ENCODE results near the gene CUL2. TPM values are rescaled to one million over a fixed set of nuclear protein-coding genes. Genes with fewer than 3 reads are reported as not detected.
"Not testable (repeated sequence)": the region's sequence is repeated elsewhere in the genome, so short reads cannot be mapped to it uniquely, and the experiment has no call there.

The CUL2 gene
- total and polyA plus RNA-seq, 2 donors (not counting 1 experiment from before 2014, with no cell fraction given), result 7.3 to 36.9 TPM

DNA sequence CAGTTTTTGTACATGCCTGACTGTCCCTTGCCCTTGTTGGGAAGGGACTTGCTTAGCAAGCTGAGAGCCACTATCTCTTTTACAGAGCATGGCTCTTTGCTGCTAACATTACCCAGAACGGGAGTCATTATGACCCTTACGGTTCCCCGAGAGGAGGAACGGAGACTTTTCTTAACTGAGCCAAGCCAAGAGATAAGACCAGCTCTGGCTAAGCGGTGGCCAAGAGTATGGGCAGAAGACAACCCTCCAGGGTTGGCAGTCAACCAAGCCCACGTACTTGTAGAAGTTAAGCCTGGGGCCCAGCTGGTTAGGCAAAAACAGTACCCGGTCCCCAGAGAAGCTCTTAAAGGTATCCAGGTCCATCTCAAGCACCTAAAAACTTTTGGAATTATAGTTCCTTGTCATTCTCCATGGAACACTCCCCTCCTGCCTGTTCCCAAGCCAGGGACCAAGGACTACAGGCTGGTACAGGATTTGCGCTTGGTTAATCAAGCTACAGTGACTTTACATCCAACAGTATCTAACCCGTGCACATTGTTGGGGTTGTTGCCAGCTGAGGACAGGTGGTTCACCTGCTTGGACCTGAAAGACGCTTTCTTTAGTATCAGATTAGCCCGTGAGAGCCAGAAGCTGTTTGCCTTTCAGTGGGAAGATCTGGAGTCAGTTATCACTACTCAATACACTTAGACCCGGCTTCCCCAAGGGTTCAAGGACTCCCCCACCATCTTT lies 118.4 kb downstream of the CUL2 start:
- H3K79me2 ChIP-seq (ENCODE audit: control insufficient read depth, insufficient read depth, low read length); H4K20me1 ChIP-seq (ENCODE audit: control insufficient read depth, insufficient read depth, low read length, poor library complexity, severe bottlenecking); H3K4me3 ChIP-seq (ENCODE audit: control extremely low read depth in 1 of 5, extremely low read depth in 1 of 5, insufficient read depth in 1 of 5, low read depth in 2 of 5, low read length in 4 of 5); H3K36me3 ChIP-seq (replicated peaks in 1 of 2; ENCODE audit: control extremely low read depth in 1 of 2, control insufficient read depth in 1 of 2, extremely low read depth in 1 of 2, insufficient read depth in 2 of 2, low read length in 1 of 2); H3K9me3 Mint-ChIP-seq (ENCODE audit: insufficient read depth); H3K4me2 ChIP-seq (replicated peaks; ENCODE audit: low read depth, low read length, poor library complexity, severe bottlenecking); H3K4me3 Mint-ChIP-seq; H3K27me3 Mint-ChIP-seq; H3K4me1 ChIP-seq (ENCODE audit: control insufficient read depth in 2 of 2, insufficient read depth in 2 of 2, low read length in 2 of 2); H3K27ac Mint-ChIP-seq; POLR2A ChIA-PET; H3K27ac ChIP-seq (ENCODE audit: low read length in 2 of 2); H2AFZ ChIP-seq (ENCODE audit: insufficient read depth, low read depth, low read length, poor library complexity, severe bottlenecking); CTCF ChIA-PET; intact Hi-C loops (cut with micrococcal nuclease); DNase-seq; H3K9ac ChIP-seq (ENCODE audit: low read length); H3K27me3 ChIP-seq (replicated peaks in 1 of 4; ENCODE audit: control extremely low read depth in 1 of 4, control insufficient read depth in 3 of 4, insufficient read depth in 4 of 4, low read length in 3 of 4); ATAC-seq (ENCODE audit: low read depth); H3K4me1 Mint-ChIP-seq: not testable (repeated sequence)
- WGBS (ENCODE audit: insufficient coverage), result 84% methylated on average over 8 of the region's 12 CpGs
- H3K9me3 ChIP-seq (ENCODE audit: control extremely low read depth in 1 of 3, control insufficient read depth in 2 of 3, insufficient read depth in 1 of 3, low read length in 2 of 3), result peaks cover 0 to 18% (median 8%) of the 10 kb centered on the region in 3 donors

DNA sequence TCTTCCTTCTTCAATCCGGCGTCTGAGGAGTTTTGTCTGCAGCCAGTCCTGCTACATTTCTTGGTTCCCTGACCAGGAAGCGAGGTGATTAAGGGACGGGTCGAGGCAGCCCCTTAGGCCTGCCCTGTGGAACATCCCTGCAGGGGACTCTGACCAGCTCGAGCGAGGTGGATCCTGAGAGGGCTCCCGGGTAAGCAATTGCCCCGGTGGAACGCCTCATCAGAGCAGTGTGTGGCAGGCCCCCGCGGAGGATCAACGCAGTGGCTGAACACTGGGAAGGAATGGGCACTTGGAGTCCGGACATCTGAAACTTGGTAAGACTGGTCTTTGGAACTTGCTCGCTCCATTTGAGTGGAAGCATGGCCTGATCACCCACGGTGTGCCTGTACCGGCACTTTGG lies 121.0 kb downstream of the CUL2 start:
- Histone ChIP-seq H3K36me3 (replicated peaks in 1 of 2; ENCODE audit: control extremely low read depth in 1 of 2, control insufficient read depth in 1 of 2, extremely low read depth in 1 of 2, insufficient read depth in 2 of 2, low read length in 1 of 2) (no peaks in the 10 kb centered on the region), H3K9me3 (ENCODE audit: control extremely low read depth in 1 of 3, control insufficient read depth in 2 of 3, insufficient read depth in 1 of 3, low read length in 2 of 3) (no peaks in the 10 kb centered on the region), H3K4me1 (ENCODE audit: control insufficient read depth in 2 of 2, insufficient read depth in 2 of 2, low read length in 2 of 2) (no peaks in the 10 kb centered on the region), H2AFZ (ENCODE audit: insufficient read depth, low read depth, low read length, poor library complexity, severe bottlenecking) (no peak overlapping the region), H3K27me3 (replicated peaks in 1 of 4; ENCODE audit: control extremely low read depth in 1 of 4, control insufficient read depth in 3 of 4, insufficient read depth in 4 of 4, low read length in 3 of 4) (no peaks in the 10 kb centered on the region), H3K4me2 (replicated peaks; ENCODE audit: low read depth, low read length, poor library complexity, severe bottlenecking) (no peak overlapping the region), H3K4me3 (ENCODE audit: control extremely low read depth in 1 of 5, extremely low read depth in 1 of 5, insufficient read depth in 1 of 5, low read depth in 2 of 5, low read length in 4 of 5) (no peak overlapping the region), H3K79me2 (ENCODE audit: control insufficient read depth, insufficient read depth, low read length) (no peaks in the 10 kb centered on the region), H4K20me1 (ENCODE audit: control insufficient read depth, insufficient read depth, low read length, poor library complexity, severe bottlenecking) (no peaks in the 10 kb centered on the region), H3K27ac (ENCODE audit: low read length in 2 of 2) (no peak overlapping the region), H3K9ac (ENCODE audit: low read length) (no peak overlapping the region)
- DNase-seq, result no peak
- POLR2A ChIA-PET, result no interaction called here
- H3K27me3 Mint-ChIP-seq, result no peaks in the 10 kb centered on the region
- intact Hi-C loops (cut with micrococcal nuclease), result no loop called here
- H3K4me3 Mint-ChIP-seq, result no peak overlapping the region
- 94% methylated on average over 15 of the region's 17 CpGs for WGBS (ENCODE audit: insufficient coverage)
- H3K9me3 Mint-ChIP-seq (ENCODE audit: insufficient read depth), result no peaks in the 10 kb centered on the region
- no peaks in the 10 kb centered on the region for H3K4me1 Mint-ChIP-seq
- TF ChIP-seq, protein P1, sequence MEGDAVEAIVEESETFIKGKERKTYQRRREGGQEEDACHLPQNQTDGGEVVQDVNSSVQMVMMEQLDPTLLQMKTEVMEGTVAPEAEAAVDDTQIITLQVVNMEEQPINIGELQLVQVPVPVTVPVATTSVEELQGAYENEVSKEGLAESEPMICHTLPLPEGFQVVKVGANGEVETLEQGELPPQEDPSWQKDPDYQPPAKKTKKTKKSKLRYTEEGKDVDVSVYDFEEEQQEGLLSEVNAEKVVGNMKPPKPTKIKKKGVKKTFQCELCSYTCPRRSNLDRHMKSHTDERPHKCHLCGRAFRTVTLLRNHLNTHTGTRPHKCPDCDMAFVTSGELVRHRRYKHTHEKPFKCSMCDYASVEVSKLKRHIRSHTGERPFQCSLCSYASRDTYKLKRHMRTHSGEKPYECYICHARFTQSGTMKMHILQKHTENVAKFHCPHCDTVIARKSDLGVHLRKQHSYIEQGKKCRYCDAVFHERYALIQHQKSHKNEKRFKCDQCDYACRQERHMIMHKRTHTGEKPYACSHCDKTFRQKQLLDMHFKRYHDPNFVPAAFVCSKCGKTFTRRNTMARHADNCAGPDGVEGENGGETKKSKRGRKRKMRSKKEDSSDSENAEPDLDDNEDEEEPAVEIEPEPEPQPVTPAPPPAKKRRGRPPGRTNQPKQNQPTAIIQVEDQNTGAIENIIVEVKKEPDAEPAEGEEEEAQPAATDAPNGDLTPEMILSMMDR (IDR thresholded peaks at IDR 0.05), result no peak
- TF ChIP-seq EZH2 (IDR thresholded peaks at IDR 0.05; ENCODE audit: borderline replicate concordance, insufficient read depth, low read depth, low read length, poor library complexity, severe bottlenecking), result no peak
- CTCF ChIA-PET, result no interaction called here
- no peak for ATAC-seq (ENCODE audit: low read depth)
- no peak overlapping the region for H3K27ac Mint-ChIP-seq

Data from B cell (primary cell).